Hepatocyte (in vitro differentiated cells): ENCODE data around the gene KRTAP20-4.

Source experiments
- CTCF ChIP-seq: fragments of 200-600 bp; sonication (generic); IDR thresholded peaks from 2 replicates; pipeline ENCODE4 v1.5.1; 2016; ENCODE audit warnings: antibody characterized with exemption, mild to moderate bottlenecking; ENCODE audit not compliant: poor library complexity
- EZH2 ChIP-seq: fragments of 200-600 bp; sonication (generic); IDR thresholded peaks from 2 replicates; pipeline ENCODE4 v1.6.1; 2016; ENCODE audit warnings: antibody characterized with exemption, mild to moderate bottlenecking, borderline replicate concordance

DNA sequence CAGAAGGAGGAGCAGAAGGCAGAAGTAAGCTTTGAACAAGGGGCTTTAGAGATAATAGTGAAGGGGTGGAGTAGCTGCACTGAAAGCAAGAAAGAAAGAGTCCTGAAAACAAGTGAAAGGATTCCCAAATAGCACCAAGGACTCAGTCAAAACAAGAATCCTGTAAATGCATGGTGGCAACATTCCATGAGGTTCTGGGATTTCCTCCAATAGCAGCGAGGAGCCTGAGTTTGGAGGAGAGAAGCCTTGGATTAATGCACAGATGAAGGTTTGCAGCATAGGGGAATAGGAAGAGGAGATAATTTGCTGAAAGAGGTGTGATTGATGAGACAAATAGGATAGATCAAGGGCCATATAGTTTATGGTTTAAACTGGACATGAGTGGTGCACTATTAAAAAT lies 41.1 kb upstream of the KRTAP20-4 start:
- TF ChIP-seq EZH2 (no peak), CTCF (no peak)
